Aorta (tissue), 5 donors: ENCODE results near the gene PIEZO2. TPM values are rescaled to one million over a fixed set of nuclear protein-coding genes. Genes with fewer than 3 reads are reported as not detected.

Source experiments
- ATAC-seq: fragments of 200-7000 bp; cut with Tn5 transposase; one replicate; pipeline ENCODE4 v1.9.1; 2022; ENCODE audit warnings: moderate library complexity; ENCODE audit not compliant: low FRiP score
- DNase-seq, 2 donors: peaks; one replicate each; pipeline ENCODE4 v3.0.0-alpha.2; 2020
- H3K27ac ChIP-seq, 2 donors: one replicate each; pipeline ENCODE4 v1.5.1; 2013; ENCODE audit warnings: low read length in 2 of 2, mild to moderate bottlenecking in 2 of 2, moderate library complexity in 2 of 2, control low read depth in 1 of 2, inconsistent platforms in 1 of 2, low read depth in 1 of 2
- H3K27me3 ChIP-seq, 2 donors: one replicate each; pipeline ENCODE4 v1.6.1; 2013; ENCODE audit warnings: control low read depth in 1 of 2, low read length in 1 of 2, mild to moderate bottlenecking in 1 of 2, moderate library complexity in 1 of 2; ENCODE audit not compliant: insufficient read depth in 2 of 2, control insufficient read depth in 1 of 2
- H3K36me3 ChIP-seq, 2 donors: one replicate each; pipeline ENCODE4 v1.6.1; 2013; ENCODE audit warnings: control low read depth in 1 of 2, low read length in 1 of 2, mild to moderate bottlenecking in 1 of 2; ENCODE audit not compliant: insufficient read depth in 2 of 2, control insufficient read depth in 1 of 2
- H3K4me1 ChIP-seq, 2 donors: one replicate each; pipeline ENCODE4 v1.6.1; 2013; ENCODE audit warnings: low read length in 2 of 2, control low read depth in 1 of 2, mild to moderate bottlenecking in 1 of 2, moderate library complexity in 1 of 2; ENCODE audit not compliant: insufficient read depth in 2 of 2, control insufficient read depth in 1 of 2
- H3K4me3 ChIP-seq, 2 donors: one replicate each; pipeline ENCODE4 v1.5.1; 2013; ENCODE audit warnings: low read length in 2 of 2, control low read depth in 1 of 2, mild to moderate bottlenecking in 1 of 2
- H3K9me3 ChIP-seq: one replicate; pipeline ENCODE4 v1.6.1; 2013; ENCODE audit warnings: mild to moderate bottlenecking, low read length; ENCODE audit not compliant: control insufficient read depth
- WGBS, 2 donors: extraction: QIAGEN DNeasy Blood & Tissue Kit; methylation state at CpG; one replicate each; pipeline ENCODE4 v1.1.7; 2013; 5-methylcytosine and 5-hydroxymethylcytosine counted together
- intact Hi-C, 2 donors: fragments of 100-400 bp; cut with DNase I; formaldehyde crosslinking; loops; one replicate each; pipeline versions ENCODE4 v1.14.2 to v1.15.0; 2022
- polyA plus RNA-seq, 2 donors: library from polyadenylated mRNA; stranded (reverse); fragments of 200-250 nt; gene quantifications; one replicate each; pipeline ENCODE4 v1.2.3, GENCODE V29; 2013
- total RNA-seq, 2 donors: library from RNA; stranded (reverse); fragmentation: NEBNext Ultra II Directional; extraction: Animal tissue kit (Norgen Biotek cat#: 25700); gene quantifications; one replicate each; pipeline ENCODE4 v1.2.1, GENCODE V29; 2021
- donor health status: healthy with polysubstance abuse.
- donor health status: Bipolar disorder and iron deficiency.
- donor health status: DM: no; HTN: no; CAD: no.
- donor health status: DM: no; HTN: no; CAD: no.
- donor health status: DM: yes; HTN: yes; CAD: no.

PIEZO2 gene
- total and polyA plus RNA-seq, 4 donors, result 0.50 to 8.8 (median 1.6) TPM

DNA sequence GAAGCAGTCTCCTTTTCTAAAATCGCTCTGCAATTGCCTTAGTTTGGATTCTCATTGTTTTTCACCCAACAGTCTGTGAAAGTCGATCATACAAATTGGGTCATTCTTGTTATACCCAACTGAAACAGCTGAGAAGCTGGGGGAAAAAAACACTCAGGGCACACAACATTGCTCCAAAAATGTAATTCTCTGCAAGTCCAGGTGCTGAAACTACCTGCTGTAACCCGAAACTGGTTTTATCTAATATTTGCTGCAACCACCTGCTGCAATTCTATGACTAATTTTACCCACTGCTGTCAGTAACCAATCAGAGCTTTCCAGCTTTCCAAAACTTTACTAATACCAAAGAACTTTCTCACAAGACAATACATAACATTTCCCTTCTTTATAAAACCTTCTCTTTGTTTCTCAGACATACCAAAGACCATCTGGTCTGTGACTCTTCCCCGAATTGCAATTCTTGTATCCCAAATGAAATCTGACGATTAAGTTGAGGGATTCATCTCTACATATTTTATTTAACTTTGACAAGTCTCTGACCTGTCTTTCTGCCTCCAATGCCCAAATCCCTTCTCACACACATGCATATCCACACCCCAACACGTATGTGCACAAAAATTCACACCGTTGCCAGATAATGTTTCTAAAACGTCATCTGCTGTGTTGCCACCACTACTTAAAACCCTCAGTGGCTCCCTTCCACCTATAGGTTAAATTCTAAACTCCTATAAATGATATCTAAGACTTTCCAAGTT, 198.3 kb downstream of the PIEZO2 start:
- 68 to 69% methylated on average over 8 of the region's 8 CpGs for WGBS, 2 donors
- Histone ChIP-seq H3K36me3 (no peaks in the 10 kb centered on the region), H3K27ac (no peak overlapping the region), H3K9me3 (peaks cover 3% of the 10 kb centered on the region), H3K27me3 (no peaks in the 10 kb centered on the region), H3K4me3 (no peak overlapping the region), H3K4me1 (no peaks in the 10 kb centered on the region)
- intact Hi-C loops, result no loop called here
- DNase-seq (no peak), ATAC-seq (no peak)

- H3K4me1 ChIP-seq, result no peaks in the 10 kb centered on the region
- peaks cover 3% of the 10 kb centered on the region for H3K9me3 ChIP-seq
- no peak for ATAC-seq
- no peaks in the 10 kb centered on the region for H3K36me3 ChIP-seq
- H3K27me3 ChIP-seq, result no peaks in the 10 kb centered on the region
- intact Hi-C loops, result no loop called here
- WGBS, 2 donors, result 94 to 96% methylated on average over 12 of the region's 12 CpGs
- no peak overlapping the region for H3K27ac ChIP-seq
- no peak for DNase-seq
- no peak overlapping the region for H3K4me3 ChIP-seq
These were observed 199.1 kb downstream of the PIEZO2 start for GRCh38 chr18:10950080-10950875.

- H3K27me3 ChIP-seq, result no peaks in the 10 kb centered on the region
- intact Hi-C loops, result no loop called here
- ATAC-seq, result no peak
- 82 to 91% methylated on average over 1 of the region's 1 CpG for WGBS, 2 donors
- H3K36me3 ChIP-seq, result no peaks in the 10 kb centered on the region
- no peak for DNase-seq
- H3K9me3 ChIP-seq, result peaks cover 5% of the 10 kb centered on the region
- no peak overlapping the region for H3K27ac ChIP-seq
- H3K4me3 ChIP-seq, result no peak overlapping the region
- H3K4me1 ChIP-seq, result no peaks in the 10 kb centered on the region
These were observed 199.7 kb downstream of the PIEZO2 start for GRCh38 chr18:10949655-10950054.

- no peak for ATAC-seq
- WGBS, 2 donors, result 95 to 97% methylated on average over 5 of the region's 5 CpGs
These were observed 200.9 kb downstream of the PIEZO2 start for GRCh38 chr18:10948421-10948820.

DNA sequence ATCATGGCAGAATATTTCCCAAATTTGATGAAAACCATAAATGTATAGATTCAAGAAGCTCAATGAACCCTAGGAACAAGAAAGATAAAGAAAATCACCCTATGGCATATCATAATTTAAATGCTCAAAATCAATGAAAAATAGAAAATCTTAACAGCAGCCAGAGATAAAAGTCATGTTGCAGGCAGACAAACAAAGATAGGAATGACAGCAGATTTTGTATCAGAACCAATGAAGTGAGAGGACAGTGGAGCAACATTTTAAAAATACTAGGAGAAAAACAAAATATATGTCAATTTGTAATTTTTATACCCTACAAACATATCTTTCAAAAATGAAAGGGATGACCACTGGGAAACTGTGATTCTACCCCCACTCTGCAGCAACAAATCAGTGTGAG, 203.3 kb downstream of the PIEZO2 start:
- H3K36me3 ChIP-seq, result no peaks in the 10 kb centered on the region
- no peak overlapping the region for H3K27ac ChIP-seq
- intact Hi-C loops, result no loop called here
- H3K27me3 ChIP-seq, result no peaks in the 10 kb centered on the region
- no peak overlapping the region for H3K4me3 ChIP-seq
- H3K9me3 ChIP-seq, result peaks cover 6% of the 10 kb centered on the region
- ATAC-seq (no peak), DNase-seq (no peak)
- H3K4me1 ChIP-seq, result no peaks in the 10 kb centered on the region

More at GRCh38 chr18:10948421-10948820, 200.9 kb downstream of the PIEZO2 start:
- Histone ChIP-seq H3K36me3 (no peaks in the 10 kb centered on the region), H3K4me1 (no peaks in the 10 kb centered on the region), H3K4me3 (no peak overlapping the region), H3K9me3 (peaks cover 5% of the 10 kb centered on the region), H3K27me3 (no peaks in the 10 kb centered on the region), H3K27ac (no peak overlapping the region)
- no peak for DNase-seq
- intact Hi-C loops, result no loop called here

DNA sequence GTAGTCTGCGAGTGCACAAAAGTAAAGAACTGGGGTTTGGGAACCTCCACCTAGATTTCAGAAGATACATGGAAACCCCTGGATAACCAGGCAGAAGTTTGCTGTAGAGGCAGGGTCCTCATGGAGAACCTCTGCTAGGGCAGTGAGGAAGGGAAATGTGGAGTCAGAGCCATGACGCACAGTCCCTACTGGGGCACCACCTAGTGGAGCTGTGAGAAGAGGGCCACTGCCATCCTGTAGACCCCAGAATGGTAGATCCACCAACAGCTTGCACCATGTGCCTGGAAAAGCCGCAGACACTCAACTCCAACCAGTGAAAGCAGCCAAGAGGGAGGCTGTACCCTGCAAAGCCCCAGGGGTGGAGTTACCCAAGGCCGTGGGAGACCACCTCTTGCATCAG, 206.4 kb downstream of the PIEZO2 start:
- Histone ChIP-seq H3K4me1 (peaks cover 0 to 2% of the 10 kb centered on the region in 2 donors), H3K36me3 (no peaks in the 10 kb centered on the region), H3K27me3 (no peaks in the 10 kb centered on the region), H3K4me3 (no peak overlapping the region), H3K27ac (no peak overlapping the region), H3K9me3 (peaks cover 6% of the 10 kb centered on the region)
- 74 to 83% methylated on average over 4 of the region's 4 CpGs for WGBS, 2 donors
- intact Hi-C loops, result no loop called here
- ATAC-seq, result no peak
- no peak for DNase-seq

GRCh38 chr18:10939822-10940221, 209.5 kb downstream of the PIEZO2 start:
- H3K36me3 ChIP-seq, result no peaks in the 10 kb centered on the region
- no peak overlapping the region for H3K27ac ChIP-seq
- peaks cover 0 to 8% of the 10 kb centered on the region in 2 donors for H3K4me1 ChIP-seq
- no peak overlapping the region for H3K4me3 ChIP-seq
- intact Hi-C loops, result no loop called here
- peaks cover 3% of the 10 kb centered on the region for H3K9me3 ChIP-seq
- ATAC-seq (no peak), DNase-seq (no peak)
- no peaks in the 10 kb centered on the region for H3K27me3 ChIP-seq
- 75 to 86% methylated on average over 6 of the region's 6 CpGs for WGBS, 2 donors

GRCh38 chr18:10937743-10938640, 211.4 kb downstream of the PIEZO2 start:
- H3K27ac ChIP-seq, result no peak overlapping the region
- ATAC-seq (no peak), DNase-seq (no peak)
- no peaks in the 10 kb centered on the region for H3K36me3 ChIP-seq
- WGBS, 2 donors, result 61 to 63% methylated on average over 6 of the region's 6 CpGs
- peaks cover 1% of the 10 kb centered on the region for H3K9me3 ChIP-seq
- peaks cover 0 to 8% of the 10 kb centered on the region in 2 donors for H3K4me1 ChIP-seq
- intact Hi-C loops, result no loop called here
- no peaks in the 10 kb centered on the region for H3K27me3 ChIP-seq
- H3K4me3 ChIP-seq, result no peak overlapping the region
